HG03025 (cell line): ENCODE measurements around the gene PRKCA.
"Not testable (repeated sequence)": the region's sequence is repeated elsewhere in the genome, so short reads cannot be mapped to it uniquely, and the experiment has no call there.

Experiments
- ATAC-seq: cut with Tn5 transposase; IDR thresholded peaks from one replicate; pipeline ENCODE4 v1.9.1; 2021; ENCODE audit warnings: mild to moderate bottlenecking, moderate library complexity; ENCODE audit not compliant: unreplicated experiment, low FRiP score

The PRKCA gene

GRCh38 chr17:66349521-66350254, 47.3 kb downstream of the PRKCA start:
- no peak for ATAC-seq

DNA sequence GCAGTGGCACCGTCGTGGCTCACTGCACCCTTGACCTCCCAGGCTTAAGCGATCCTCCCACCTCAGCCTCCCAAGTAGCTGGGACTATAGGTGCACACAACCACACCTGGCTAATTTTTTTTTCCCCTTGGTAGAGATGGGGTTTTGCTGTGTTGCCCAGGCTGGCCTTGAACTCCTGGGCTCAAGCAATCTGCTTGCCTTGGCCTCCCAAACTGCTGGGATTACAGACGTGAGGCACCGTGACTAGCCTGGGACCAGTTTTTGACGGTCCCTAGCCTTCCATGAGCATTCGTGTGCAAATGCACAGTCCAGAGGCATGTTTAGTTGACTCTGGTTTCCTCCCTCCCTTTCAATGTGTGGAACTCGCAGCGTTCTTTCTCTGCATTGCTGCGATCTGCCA, 48.2 kb downstream of the PRKCA start:
- not testable (repeated sequence) for ATAC-seq

- ATAC-seq: no peak
Observed at GRCh38 chr17:66351033-66351432, 48.6 kb downstream of the PRKCA start.

- no peak for ATAC-seq
Observed at GRCh38 chr17:66351701-66352100, 49.3 kb downstream of the PRKCA start.

DNA sequence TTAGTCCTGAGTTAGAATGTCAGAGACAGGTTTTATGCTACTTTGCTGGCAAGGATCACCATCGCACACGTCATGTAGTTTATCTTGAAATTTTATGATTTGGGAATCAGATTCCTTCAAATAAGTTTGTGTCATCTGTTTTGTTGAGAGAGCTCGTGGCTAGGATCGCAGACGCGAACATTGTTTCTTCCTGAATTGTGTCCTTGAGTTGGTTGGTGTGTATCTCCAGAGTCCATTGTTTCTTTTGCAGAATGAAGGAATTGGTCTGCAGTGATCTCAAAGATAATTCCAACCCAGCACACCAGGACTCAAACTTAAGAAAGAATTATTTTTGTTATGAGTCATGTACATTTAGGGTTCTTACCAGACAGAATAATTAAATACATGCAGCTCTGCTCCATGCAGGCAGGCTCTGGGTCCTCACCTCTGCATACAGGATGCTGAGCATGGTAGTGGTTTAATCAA, 51.6 kb downstream of the PRKCA start:
- no peak for ATAC-seq

GRCh38 chr17:66354472-66354871, 52.1 kb downstream of the PRKCA start:
- no peak for ATAC-seq

DNA sequence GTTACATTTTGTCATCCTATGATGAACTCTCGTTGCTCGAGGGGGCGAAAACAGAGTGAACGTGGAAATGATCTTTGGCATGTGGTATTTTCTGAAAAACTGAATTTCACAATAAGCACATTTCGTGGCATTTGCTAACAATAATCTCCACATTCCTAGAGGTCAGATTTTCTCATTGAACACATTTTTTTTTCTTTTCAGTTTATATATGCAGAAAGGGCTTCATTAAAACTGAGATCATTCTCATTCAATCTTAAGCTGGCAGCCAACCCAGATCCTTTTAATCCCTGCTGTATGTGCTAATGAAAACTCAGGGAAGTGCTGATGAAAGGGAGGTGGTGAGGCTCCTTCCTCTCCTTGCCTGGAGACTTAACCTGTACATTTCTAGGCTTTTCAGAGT, 52.6 kb downstream of the PRKCA start:
- ATAC-seq: no peak

GRCh38 chr17:66355510-66355909, 53.1 kb downstream of the PRKCA start:
- no peak for ATAC-seq

- no peak for ATAC-seq
Observed at GRCh38 chr17:66357037-66357436, 54.6 kb downstream of the PRKCA start.

GRCh38 chr17:66359351-66359750, 56.9 kb downstream of the PRKCA start:
- no peak for ATAC-seq

GRCh38 chr17:66360961-66361565, 58.6 kb downstream of the PRKCA start:
- ATAC-seq: not testable (repeated sequence)

DNA sequence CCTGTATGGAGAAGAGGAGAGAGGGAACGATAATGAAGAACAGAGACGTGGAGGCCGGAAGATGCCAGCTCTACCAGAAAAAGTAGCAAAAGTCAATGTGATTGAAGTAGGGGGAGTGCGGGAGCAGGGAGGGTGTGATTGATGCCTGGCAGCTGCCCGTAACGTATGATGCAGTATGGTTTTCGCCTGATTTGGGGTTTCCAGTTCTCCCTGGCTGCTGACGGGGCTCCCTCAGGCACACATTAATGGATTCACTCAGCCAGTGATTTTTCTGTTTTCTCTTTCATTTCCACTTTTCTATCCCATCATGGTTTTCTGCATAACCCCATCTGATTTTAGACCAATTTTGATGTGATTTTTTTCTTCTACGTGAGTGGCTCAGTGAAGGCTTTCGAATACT, 62.1 kb downstream of the PRKCA start:
- ATAC-seq: no peak

GRCh38 chr17:66364990-66365490, 62.6 kb downstream of the PRKCA start:
- ATAC-seq: no peak

GRCh38 chr17:66365903-66366302, 63.5 kb downstream of the PRKCA start:
- ATAC-seq: no peak

DNA sequence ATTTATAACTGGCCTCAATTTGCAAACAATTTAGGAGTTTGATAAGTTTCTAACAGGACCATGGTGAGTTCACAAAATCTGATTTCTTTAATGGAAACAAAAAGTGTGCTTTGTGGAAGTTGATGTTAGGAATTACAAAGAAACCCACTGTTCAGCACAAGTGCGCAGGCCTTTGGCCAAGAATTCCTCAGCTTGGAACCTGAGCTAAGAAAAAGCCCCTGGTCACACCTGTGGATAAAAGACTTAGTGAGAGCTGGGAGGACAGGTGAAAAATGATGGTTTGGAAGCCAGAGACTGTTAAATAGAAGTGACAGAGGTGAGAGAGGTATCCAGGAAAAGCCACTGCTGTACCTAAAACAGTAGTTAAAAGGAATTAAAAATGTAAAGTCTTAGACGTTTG, 64.7 kb downstream of the PRKCA start:
- no peak for ATAC-seq

DNA sequence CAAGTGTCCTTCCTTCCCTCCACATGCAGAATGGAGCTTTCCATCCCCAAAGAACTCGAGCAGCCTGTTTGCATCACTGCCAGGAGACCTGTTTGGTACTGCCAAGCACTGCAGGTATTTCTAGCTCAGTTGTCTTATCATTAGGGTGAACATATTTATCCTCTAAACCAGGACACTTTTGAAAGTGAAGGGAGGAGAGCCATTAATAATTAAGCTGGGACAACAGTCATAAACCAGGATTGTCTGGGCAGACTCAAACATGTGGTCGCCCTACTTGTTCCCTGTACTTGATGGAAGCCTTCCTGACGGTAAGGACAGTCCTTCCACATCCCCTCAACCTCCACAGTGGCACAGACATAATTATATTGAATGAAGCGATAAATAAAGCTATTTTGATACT, 67.4 kb downstream of the PRKCA start:
- no peak for ATAC-seq

GRCh38 chr17:66371561-66371960, 69.1 kb downstream of the PRKCA start:
- no peak for ATAC-seq

- ATAC-seq: no peak
Observed at GRCh38 chr17:66372182-66372581, 69.8 kb downstream of the PRKCA start.

GRCh38 chr17:66373079-66373478, 70.7 kb downstream of the PRKCA start:
- no peak for ATAC-seq

GRCh38 chr17:66373944-66374817, 71.8 kb downstream of the PRKCA start:
- ATAC-seq: no peak

- ATAC-seq: no peak
Observed at GRCh38 chr17:66375121-66375520, 72.7 kb downstream of the PRKCA start.
